ENCODE data around the gene DIS3L2. TPM values are rescaled to one million over a fixed set of nuclear protein-coding genes. Genes with fewer than 3 reads are reported as not detected.

The DIS3L2 gene
- total RNA-seq, 4 donors from 2014 or later = 12.8 to 27.3 (median 16.8) TPM

DNA sequence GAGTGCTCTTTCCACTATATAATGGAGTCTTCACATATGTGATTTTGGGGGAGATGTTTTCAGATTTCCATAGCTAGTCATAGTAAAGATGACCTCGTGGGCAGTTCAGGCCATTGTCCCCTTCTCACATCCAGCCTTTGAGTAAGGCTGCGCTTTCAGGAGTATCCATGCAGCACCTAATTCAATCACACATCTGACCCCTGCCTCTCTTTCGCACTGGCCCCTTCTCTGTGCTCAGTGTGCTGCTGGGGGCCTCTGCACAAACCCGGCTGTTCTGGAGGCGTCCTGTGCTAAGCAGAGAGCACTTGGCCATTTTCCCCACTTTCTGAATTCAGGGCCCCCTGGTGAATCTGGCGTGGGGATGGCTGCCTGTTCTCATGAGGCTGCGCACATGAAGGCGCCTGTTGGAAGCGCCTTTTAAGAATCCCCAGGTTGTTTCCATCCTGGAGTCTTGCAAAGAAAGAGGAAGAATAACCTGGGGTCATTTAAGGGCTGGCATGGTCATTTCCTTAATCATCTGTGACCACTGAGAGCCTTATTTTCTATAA, 321.1 kb downstream of the DIS3L2 start:
- Histone ChIP-seq H3K4me3 (no peak overlapping the region), H3K36me3 (no peaks in the 10 kb centered on the region), H3K27ac (no peak overlapping the region), H3K27me3 (no peaks in the 10 kb centered on the region), H3K9me3 (no peaks in the 10 kb centered on the region), H3K4me1 (no peaks in the 10 kb centered on the region)
- DNase-seq (no peak), ATAC-seq (no peak)
- no peak for TF ChIP-seq POLR2A (IDR thresholded peaks at IDR 0.05)
- TF ChIP-seq CTCF (IDR thresholded peaks at IDR 0.05 in 4 of 5, conservative IDR thresholded peaks at IDR 0.05 in 1 of 5) = no peak
- intact Hi-C loops (cut with DNase I; ENCODE audit: low total_unique reads) = no loop called here
- in situ Hi-C loops (cut with MboI; ENCODE audit: low sequenced_read_pairs in 4 of 4) = no loop called here

DNA sequence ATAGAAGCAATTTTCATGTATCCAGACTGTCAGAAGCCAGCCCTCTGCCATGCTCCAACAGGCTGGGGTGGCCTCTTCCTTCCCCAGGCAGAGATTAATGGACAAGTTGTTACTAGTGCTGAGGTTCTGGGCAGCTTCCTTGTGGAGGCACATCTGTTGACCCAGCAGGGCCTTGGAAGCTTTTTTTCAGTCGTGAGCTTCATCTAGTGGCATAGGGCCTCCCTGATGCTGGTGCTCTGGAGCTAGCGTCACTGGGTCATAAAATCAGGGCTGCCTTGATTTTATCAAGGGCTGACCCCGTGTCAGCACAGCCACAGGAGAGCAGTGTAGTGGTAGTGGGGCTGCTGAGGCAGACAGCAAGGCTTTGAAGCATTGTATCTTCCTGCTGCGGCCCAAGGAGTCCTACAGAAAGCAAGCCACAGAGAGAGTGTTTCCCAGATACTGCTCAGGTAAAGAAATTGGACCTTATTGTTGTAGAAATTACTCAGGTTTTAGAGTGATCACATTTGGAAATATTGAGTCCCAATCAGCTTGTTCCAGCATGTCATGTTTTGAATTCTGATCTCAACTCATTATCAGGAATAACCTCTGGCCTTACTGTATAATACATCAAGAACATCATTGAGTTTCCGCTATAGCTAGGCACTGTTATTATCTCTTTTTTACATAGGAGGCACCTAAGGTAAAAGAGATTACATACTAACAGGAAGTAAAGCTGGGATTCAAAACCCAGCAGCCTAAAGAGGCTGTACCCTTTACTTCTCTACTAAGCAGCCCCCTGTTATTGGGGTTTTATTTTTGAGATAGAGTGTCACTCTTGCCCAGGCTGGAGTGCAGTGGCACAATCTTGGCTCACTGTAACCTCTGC, 324.7 kb downstream of the DIS3L2 start:
- Histone ChIP-seq H3K27ac (no peak overlapping the region), H3K27me3 (no peaks in the 10 kb centered on the region), H3K4me3 (no peak overlapping the region), H3K4me1 (no peaks in the 10 kb centered on the region), H3K36me3 (no peaks in the 10 kb centered on the region), H3K9me3 (no peaks in the 10 kb centered on the region)
- TF ChIP-seq CTCF (IDR thresholded peaks at IDR 0.05 in 4 of 5, conservative IDR thresholded peaks at IDR 0.05 in 1 of 5) = no peak
- no peak for TF ChIP-seq POLR2A (IDR thresholded peaks at IDR 0.05)
- in situ Hi-C loops (cut with MboI; ENCODE audit: low sequenced_read_pairs in 4 of 4) = no loop called here
- intact Hi-C loops (cut with DNase I; ENCODE audit: low total_unique reads) = no loop called here
- ATAC-seq (no peak), DNase-seq (no peak)

GRCh38 chr2:232287316-232287715, 325.8 kb downstream of the DIS3L2 start:
- in situ Hi-C loops (cut with MboI; ENCODE audit: low sequenced_read_pairs in 4 of 4) = no loop called here
- H3K9me3 ChIP-seq = no peaks in the 10 kb centered on the region
- intact Hi-C loops (cut with DNase I; ENCODE audit: low total_unique reads) = no loop called here
- H3K27me3 ChIP-seq = no peaks in the 10 kb centered on the region
- H3K27ac ChIP-seq = no peak overlapping the region
- H3K4me3 ChIP-seq = no peak overlapping the region
- no peak for DNase-seq
- no peak for ATAC-seq
- no peaks in the 10 kb centered on the region for H3K4me1 ChIP-seq
- no peak for TF ChIP-seq POLR2A (IDR thresholded peaks at IDR 0.05)
- no peak for TF ChIP-seq CTCF (IDR thresholded peaks at IDR 0.05 in 4 of 5, conservative IDR thresholded peaks at IDR 0.05 in 1 of 5)
- no peaks in the 10 kb centered on the region for H3K36me3 ChIP-seq

DNA sequence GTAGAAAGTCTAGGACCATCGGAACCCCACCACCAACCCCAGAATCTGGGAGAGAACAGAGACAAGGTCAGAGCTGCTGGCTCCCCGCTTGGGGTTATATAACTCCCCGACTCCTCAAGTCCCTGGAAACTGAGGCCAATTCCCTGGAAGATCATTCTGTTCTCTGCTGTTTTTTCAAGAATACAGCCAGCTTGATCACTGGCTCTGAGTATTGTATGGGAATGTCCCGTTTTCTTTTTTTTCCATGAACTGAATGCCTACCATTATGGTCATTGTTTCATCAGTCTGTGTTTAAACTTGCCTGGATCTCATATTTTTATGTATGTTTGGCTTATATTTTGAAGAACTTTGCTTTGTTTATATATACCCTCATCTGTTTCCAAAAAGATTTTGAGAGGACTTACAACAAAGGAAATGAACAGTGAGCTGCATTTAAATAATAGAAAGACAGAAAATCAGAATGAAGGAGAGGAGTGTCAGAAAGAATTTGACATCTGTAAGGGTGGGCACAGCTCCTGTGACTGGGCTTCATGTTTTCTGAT, 327.0 kb downstream of the DIS3L2 start:
- DNase-seq (no peak), ATAC-seq (no peak)
- H3K27me3 ChIP-seq = no peaks in the 10 kb centered on the region
- intact Hi-C loops (cut with DNase I; ENCODE audit: low total_unique reads) = no loop called here
- no peaks in the 10 kb centered on the region for H3K4me1 ChIP-seq
- no peak overlapping the region for H3K4me3 ChIP-seq
- no peaks in the 10 kb centered on the region for H3K9me3 ChIP-seq
- no peaks in the 10 kb centered on the region for H3K36me3 ChIP-seq
- in situ Hi-C loops (cut with MboI; ENCODE audit: low sequenced_read_pairs in 4 of 4) = no loop called here
- no peak for TF ChIP-seq CTCF (IDR thresholded peaks at IDR 0.05 in 4 of 5, conservative IDR thresholded peaks at IDR 0.05 in 1 of 5)
- no peak for TF ChIP-seq POLR2A (IDR thresholded peaks at IDR 0.05)
- no peak overlapping the region for H3K27ac ChIP-seq

Data from gastrocnemius medialis (tissue), 4 donors.